ENCODE results near the gene COL8A1.

- TF ChIP-seq TAF1 (IDR thresholded peaks at IDR 0.05; ENCODE audit: borderline replicate concordance, low read depth, low read length) (no peak), POLR2A (IDR thresholded peaks at IDR 0.05; ENCODE audit: low read depth, low read length) (no peak), POLR2AphosphoS5 (IDR thresholded peaks at IDR 0.05; ENCODE audit: low read depth, low read length) (no peak)
These were observed 7.6 kb upstream of the COL8A1 start for GRCh38 chr3:99630815-99631214.
